Right atrium auricular region (tissue), 2 donors: ENCODE measurements around the gene RPS10. TPM values are rescaled to one million over a fixed set of nuclear protein-coding genes. Genes with fewer than 3 reads are reported as not detected.

Experiments used
- DNase-seq: peaks from one replicate; pipeline ENCODE4 v3.0.0-alpha.2; 2019; ENCODE audit warnings: low spot score
- H3K27ac ChIP-seq, 2 donors: fragments of 200-600 bp; sonication (generic); 1 replicate in 1 of 2; 2 replicates in 1 of 2; pipeline ENCODE4 v1.5.1; 2016 to 2019
- H3K27me3 ChIP-seq, 2 donors: fragments of 200-600 bp; sonication (generic); one replicate each; pipeline versions ENCODE4 v1.5.1 to v1.6.0; 2017 to 2019
- H3K36me3 ChIP-seq: fragments of 200-600 bp; sonication (generic); one replicate; pipeline ENCODE4 v1.5.1; 2016
- H3K4me1 ChIP-seq, 2 donors: fragments of 200-600 bp; sonication (generic); one replicate each; pipeline versions ENCODE4 v1.5.1 to v1.6.0; 2017 to 2019
- H3K4me3 ChIP-seq, 2 donors: fragments of 200-600 bp; sonication (generic); 1 replicate in 1 of 2; 2 replicates in 1 of 2; pipeline ENCODE4 v1.5.1; 2017 to 2019; ENCODE audit warnings: mild to moderate bottlenecking in 1 of 2, moderate library complexity in 1 of 2
- H3K9me3 ChIP-seq, 2 donors: fragments of 200-600 bp; sonication (generic); one replicate each; pipeline ENCODE4 v1.5.1; 2019
- total RNA-seq, 2 donors: library from RNA; depleted of rRNA; stranded (reverse); fragments of >200 nt; gene quantifications; one replicate each; pipeline ENCODE4 v1.1.0, GENCODE V29; 2016
- TF ChIP-seq, protein P1 (sequence below), 2 donors: fragments of 200-600 bp; sonication (generic); IDR thresholded peaks; one replicate each; pipeline ENCODE4 v1.5.1; 2019; ENCODE audit warnings: antibody characterized with exemption in 2 of 2

Gene RPS10
- total RNA-seq, 2 donors from 2014 or later = 830 to 2,258 TPM

- no peaks in the 10 kb centered on the region for H3K9me3 ChIP-seq
- TF ChIP-seq, protein P1, sequence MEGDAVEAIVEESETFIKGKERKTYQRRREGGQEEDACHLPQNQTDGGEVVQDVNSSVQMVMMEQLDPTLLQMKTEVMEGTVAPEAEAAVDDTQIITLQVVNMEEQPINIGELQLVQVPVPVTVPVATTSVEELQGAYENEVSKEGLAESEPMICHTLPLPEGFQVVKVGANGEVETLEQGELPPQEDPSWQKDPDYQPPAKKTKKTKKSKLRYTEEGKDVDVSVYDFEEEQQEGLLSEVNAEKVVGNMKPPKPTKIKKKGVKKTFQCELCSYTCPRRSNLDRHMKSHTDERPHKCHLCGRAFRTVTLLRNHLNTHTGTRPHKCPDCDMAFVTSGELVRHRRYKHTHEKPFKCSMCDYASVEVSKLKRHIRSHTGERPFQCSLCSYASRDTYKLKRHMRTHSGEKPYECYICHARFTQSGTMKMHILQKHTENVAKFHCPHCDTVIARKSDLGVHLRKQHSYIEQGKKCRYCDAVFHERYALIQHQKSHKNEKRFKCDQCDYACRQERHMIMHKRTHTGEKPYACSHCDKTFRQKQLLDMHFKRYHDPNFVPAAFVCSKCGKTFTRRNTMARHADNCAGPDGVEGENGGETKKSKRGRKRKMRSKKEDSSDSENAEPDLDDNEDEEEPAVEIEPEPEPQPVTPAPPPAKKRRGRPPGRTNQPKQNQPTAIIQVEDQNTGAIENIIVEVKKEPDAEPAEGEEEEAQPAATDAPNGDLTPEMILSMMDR (IDR thresholded peaks at IDR 0.05) = no peak
- no peaks in the 10 kb centered on the region for H3K36me3 ChIP-seq
- no peak overlapping the region for H3K4me3 ChIP-seq
- no peaks in the 10 kb centered on the region for H3K27me3 ChIP-seq
- H3K4me1 ChIP-seq = peaks cover 0 to 53% of the 10 kb centered on the region in 2 donors
- DNase-seq = no peak
- no peak overlapping the region for H3K27ac ChIP-seq
These were observed 40.1 kb downstream of the RPS10 start for GRCh38 chr6:34385793-34386195.

GRCh38 chr6:34384321-34385153 is 41.3 kb downstream of the RPS10 start:
- Histone ChIP-seq H3K9me3 (no peaks in the 10 kb centered on the region), H3K27me3 (no peaks in the 10 kb centered on the region), H3K4me3 (no peak overlapping the region), H3K36me3 (no peaks in the 10 kb centered on the region), H3K4me1 (peaks cover 0 to 43% of the 10 kb centered on the region in 2 donors), H3K27ac (peak overlapping the region; percentile 23 to 73)
- TF ChIP-seq, protein P1 (IDR thresholded peaks at IDR 0.05) = no peak
- DNase-seq = no peak

- DNase-seq = no peak
- H3K36me3 ChIP-seq = no peaks in the 10 kb centered on the region
- TF ChIP-seq, protein P1 (IDR thresholded peaks at IDR 0.05) = no peak
- H3K4me3 ChIP-seq = no peak overlapping the region
- peaks cover 0 to 43% of the 10 kb centered on the region in 2 donors for H3K4me1 ChIP-seq
- H3K9me3 ChIP-seq = no peaks in the 10 kb centered on the region
- no peaks in the 10 kb centered on the region for H3K27me3 ChIP-seq
- H3K27ac ChIP-seq = peak overlapping the region; percentile 23 to 73
These were observed 42.1 kb downstream of the RPS10 start for GRCh38 chr6:34383656-34384320.

- DNase-seq = no peak
- Histone ChIP-seq H3K27me3 (no peaks in the 10 kb centered on the region), H3K4me1 (peaks cover 0 to 43% of the 10 kb centered on the region in 2 donors), H3K4me3 (no peak overlapping the region), H3K27ac (peak overlapping the region in 1 of 2 donors; percentile 73), H3K9me3 (no peaks in the 10 kb centered on the region), H3K36me3 (no peaks in the 10 kb centered on the region)
- TF ChIP-seq, protein P1 (IDR thresholded peaks at IDR 0.05) = no peak
These were observed 42.7 kb downstream of the RPS10 start for GRCh38 chr6:34383161-34383631.

- Histone ChIP-seq H3K27ac (no peak overlapping the region), H3K27me3 (no peaks in the 10 kb centered on the region), H3K9me3 (no peaks in the 10 kb centered on the region), H3K4me1 (peaks cover 0 to 32% of the 10 kb centered on the region in 2 donors), H3K36me3 (no peaks in the 10 kb centered on the region), H3K4me3 (no peak overlapping the region)
- TF ChIP-seq, protein P1 (IDR thresholded peaks at IDR 0.05) = no peak
- DNase-seq = no peak
These were observed 44.8 kb downstream of the RPS10 start for GRCh38 chr6:34381081-34381480.
